GM19324 (cell line): ENCODE results near the gene IL1RAP.

Experiments used
- ATAC-seq: cut with Tn5 transposase; IDR thresholded peaks from one replicate; pipeline ENCODE4 v1.9.1; 2021; ENCODE audit warnings: mild to moderate bottlenecking, moderate library complexity; ENCODE audit not compliant: unreplicated experiment, low FRiP score

IL1RAP gene

GRCh38 chr3:190597291-190597690, 83.4 kb downstream of the IL1RAP start:
- no peak for ATAC-seq

GRCh38 chr3:190601622-190602021, 87.7 kb downstream of the IL1RAP start:
- ATAC-seq, result no peak

- no peak for ATAC-seq
Measured at GRCh38 chr3:190605385-190605784, 91.5 kb downstream of the IL1RAP start.

DNA sequence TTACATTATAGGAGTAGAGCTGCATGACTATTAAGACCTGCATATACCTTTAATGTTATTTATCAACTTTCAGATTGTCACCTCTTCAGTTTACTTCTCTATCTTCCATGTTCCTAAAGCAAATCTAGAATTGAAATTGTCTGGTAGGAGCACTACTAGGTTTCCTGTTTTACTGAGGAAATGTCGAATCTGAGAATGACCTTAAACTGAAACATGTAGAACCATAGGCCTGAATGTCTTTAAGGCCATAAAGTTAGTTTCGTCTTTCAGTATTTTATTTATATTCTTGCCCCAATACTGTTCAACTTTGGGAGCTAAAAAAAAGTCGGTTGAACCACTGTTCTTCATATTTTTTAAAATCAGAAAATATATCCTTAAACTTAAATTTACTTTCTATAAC, 92.7 kb downstream of the IL1RAP start:
- ATAC-seq, result no peak

DNA sequence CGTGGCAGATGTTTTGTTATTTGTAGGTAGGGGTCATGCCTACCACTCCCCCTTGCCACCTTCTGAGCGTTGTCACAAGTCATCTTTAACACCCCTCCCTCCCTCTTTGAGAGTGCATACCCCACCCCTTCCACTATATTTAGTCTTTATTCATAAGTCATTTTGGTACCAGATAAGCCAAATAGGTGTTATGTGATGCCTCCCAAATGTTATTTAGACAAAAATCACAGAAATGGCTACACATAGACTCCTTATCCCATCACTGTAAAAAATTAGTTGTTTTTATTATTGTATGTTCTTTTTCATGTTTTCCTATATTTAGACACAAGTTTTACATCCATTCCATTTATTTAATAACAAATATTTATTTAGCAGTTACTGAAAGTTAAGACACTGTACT, 93.1 kb downstream of the IL1RAP start:
- ATAC-seq, result no peak

GRCh38 chr3:190608850-190609589, 95.1 kb downstream of the IL1RAP start:
- no peak for ATAC-seq

GRCh38 chr3:190614226-190615059, 100.6 kb downstream of the IL1RAP start:
- ATAC-seq, result no peak

- ATAC-seq, result no peak
Measured at GRCh38 chr3:190615060-190615384, 101.1 kb downstream of the IL1RAP start.

GRCh38 chr3:190615607-190616006, 101.7 kb downstream of the IL1RAP start:
- ATAC-seq, result no peak

DNA sequence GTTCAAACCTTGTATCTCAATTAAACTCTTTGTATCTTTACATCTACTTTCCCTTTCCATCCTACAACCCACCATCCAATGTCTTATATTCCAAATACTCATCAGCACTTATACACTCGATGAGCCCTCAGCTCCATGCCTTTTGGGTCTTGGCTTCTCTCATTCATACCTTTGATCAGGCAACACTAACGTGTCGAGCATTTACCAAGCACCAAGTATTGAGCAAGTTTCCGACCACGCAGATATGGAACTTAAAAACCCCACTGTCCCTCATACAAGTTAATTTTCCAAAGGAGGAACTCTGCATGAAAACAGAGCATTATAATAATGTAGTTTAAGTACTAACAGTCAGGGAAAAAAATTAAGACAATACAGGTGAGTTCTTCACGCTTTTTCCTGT, 102.8 kb downstream of the IL1RAP start:
- no peak for ATAC-seq

DNA sequence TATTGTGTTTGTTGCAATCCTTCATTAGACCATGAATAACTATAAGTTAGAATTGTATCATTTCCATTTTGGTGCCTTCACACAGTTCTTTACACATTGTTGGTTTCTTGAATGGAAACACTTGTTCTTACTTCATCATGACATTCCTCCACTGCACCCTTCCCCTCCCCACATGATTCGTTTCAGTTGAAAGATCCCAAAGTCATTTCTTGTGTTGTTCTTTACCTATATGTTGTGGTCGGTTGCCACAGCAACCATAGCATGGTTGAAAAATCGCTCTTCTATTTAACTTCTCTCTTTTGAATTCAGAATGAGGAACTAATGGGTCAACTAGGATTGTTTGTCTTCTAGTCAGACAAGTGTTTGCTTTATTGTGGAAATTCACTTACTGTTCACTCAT, 103.3 kb downstream of the IL1RAP start:
- no peak for ATAC-seq

DNA sequence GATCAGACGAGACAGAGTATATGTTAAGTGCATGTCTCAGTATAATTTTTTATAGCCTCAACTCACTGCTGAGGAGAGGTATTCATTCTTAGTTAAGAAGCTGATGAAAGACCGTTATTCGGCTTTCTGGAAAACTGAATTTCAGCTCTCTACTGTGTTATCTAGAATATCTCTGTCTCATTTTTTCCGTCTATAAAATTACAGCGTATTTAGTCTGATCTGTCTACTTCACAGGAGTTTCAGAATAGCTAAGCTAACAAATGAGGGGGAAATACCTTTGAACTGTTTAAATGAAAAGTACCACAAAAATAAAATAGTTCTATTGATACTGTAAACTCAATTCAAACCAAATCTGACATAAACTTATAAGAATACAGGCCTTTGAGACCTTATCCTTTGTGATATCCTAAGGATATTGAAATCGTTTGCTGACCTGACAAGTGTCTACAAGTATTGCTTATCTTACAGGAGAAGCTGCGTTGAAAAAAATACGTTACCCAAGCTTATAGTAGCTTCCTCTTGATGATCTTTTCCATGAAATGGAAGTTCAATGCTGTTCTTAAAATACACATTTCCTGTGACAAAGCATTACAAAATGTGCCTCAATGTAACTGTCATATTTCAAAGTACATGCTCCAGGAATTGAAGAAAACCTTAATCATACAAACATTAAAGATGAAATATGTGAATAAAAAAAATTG, 104.6 kb downstream of the IL1RAP start:
- ATAC-seq, result no peak

DNA sequence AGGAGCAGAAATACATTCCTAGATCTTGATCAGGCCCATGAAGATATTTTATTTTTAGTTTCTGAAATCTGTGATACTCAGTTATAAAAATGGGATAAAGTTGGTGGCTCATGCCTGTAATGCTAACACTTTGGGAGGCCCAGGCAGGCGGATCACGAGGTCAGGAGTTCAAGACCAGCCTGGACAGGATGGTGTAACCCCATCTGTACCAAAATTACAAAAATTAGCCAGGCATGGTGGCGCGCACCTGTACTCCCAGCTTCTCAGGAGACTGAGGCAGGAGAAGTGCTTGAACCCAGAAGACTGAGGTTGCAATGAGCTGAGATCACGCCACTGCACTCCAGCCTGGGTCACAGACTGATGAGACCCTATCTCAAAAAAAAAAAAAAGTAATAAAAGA, 105.5 kb downstream of the IL1RAP start:
- no peak for ATAC-seq

DNA sequence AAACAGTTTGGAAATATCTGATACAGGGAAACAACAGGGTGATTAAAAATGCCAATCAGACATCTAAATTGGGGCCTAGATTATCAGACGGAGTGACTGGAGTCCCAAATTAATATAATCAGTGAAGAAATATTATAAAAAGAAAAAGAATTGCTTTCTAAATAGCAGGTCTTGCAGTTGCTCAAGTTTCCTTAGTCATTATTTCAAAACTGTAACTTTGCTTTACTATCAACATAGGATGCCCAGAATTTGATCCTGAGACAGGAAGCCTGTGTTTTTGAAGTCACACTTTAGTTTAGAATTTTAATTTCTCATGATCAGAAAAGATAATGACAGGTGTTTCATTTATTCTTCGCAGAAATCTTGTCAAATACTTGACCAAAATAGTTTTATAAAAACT, 105.9 kb downstream of the IL1RAP start:
- ATAC-seq, result no peak

GRCh38 chr3:190620886-190621608, 107.2 kb downstream of the IL1RAP start:
- ATAC-seq, result no peak

- ATAC-seq, result no peak
Measured at GRCh38 chr3:190621927-190622326, 108.0 kb downstream of the IL1RAP start.

GRCh38 chr3:190624282-190624681, 110.4 kb downstream of the IL1RAP start:
- ATAC-seq, result no peak

GRCh38 chr3:190626951-190627620, 113.2 kb downstream of the IL1RAP start:
- ATAC-seq, result no peak

GRCh38 chr3:190629088-190629487, 115.2 kb downstream of the IL1RAP start:
- no peak for ATAC-seq

GRCh38 chr3:190631295-190631694, 117.4 kb downstream of the IL1RAP start:
- ATAC-seq, result no peak
